Measurements from ENCODE around the gene SCN1A.

Gene SCN1A

GRCh38 chr2:165969227-165969626 is 158.6 kb downstream of the SCN1A start:
- DNase-seq = no peak

GRCh38 chr2:165967746-165968145 is 160.1 kb downstream of the SCN1A start:
- no peak for DNase-seq

GRCh38 chr2:165961818-165962217 is 166.0 kb downstream of the SCN1A start:
- DNase-seq = no peak

- DNase-seq = no peak
Observed at GRCh38 chr2:165959371-165959770, 168.4 kb downstream of the SCN1A start.

GRCh38 chr2:165958313-165958960 is 169.4 kb downstream of the SCN1A start:
- no peak for DNase-seq

GRCh38 chr2:165957030-165957675 is 170.7 kb downstream of the SCN1A start:
- no peak for DNase-seq

GRCh38 chr2:165953655-165954606 is 173.9 kb downstream of the SCN1A start, which contains the start of gene TTC21B:
Gene TTC21B, minus strand, starts transcription at chr2:165953776. Its CDS starts 71 bp downstream, at chr2:165953705.
- peak; percentile 85 for DNase-seq

- no peak for DNase-seq
Observed at GRCh38 chr2:165953306-165953654, 174.5 kb downstream of the SCN1A start.

- DNase-seq = no peak
Observed at GRCh38 chr2:165952741-165953211, 175.0 kb downstream of the SCN1A start.

GRCh38 chr2:165952085-165952484 is 175.7 kb downstream of the SCN1A start:
- DNase-seq = no peak

- no peak for DNase-seq
Observed at GRCh38 chr2:165950438-165950837, 177.4 kb downstream of the SCN1A start.

- no peak for DNase-seq
Observed at GRCh38 chr2:165941827-165942226, 186.0 kb downstream of the SCN1A start.

GRCh38 chr2:165938237-165938636 is 189.6 kb downstream of the SCN1A start:
- no peak for DNase-seq
